GM19193 (cell line): ENCODE results near the gene PI4KB.

ENCODE experiments used
- POLR2A ChIP-seq: IDR thresholded peaks from 4 replicates; pipeline ENCODE4 v1.6.1; 2011; ENCODE audit not compliant: insufficient read depth, insufficient read length; ENCODE audit errors: extremely low read depth

Gene PI4KB

DNA sequence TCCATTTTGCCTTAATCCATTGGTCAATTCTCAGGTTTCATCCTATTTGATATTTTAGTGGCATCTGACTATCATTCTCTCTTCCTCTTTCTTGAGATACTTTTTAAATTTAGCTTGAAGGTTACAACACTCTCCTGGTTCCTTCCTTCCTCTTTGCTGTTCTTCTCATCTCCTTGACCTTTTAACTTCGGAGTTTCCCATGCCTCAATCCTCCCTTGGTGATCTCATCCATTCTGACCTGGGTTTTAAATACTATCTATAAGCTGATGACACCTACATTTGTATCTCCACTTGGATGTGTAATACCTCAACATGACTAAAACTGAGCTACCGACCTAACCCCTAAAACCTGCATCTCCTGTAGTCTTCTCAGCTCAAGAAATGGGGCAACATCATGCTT, 50.0 kb downstream of the PI4KB start:
- no peak for TF ChIP-seq POLR2A

DNA sequence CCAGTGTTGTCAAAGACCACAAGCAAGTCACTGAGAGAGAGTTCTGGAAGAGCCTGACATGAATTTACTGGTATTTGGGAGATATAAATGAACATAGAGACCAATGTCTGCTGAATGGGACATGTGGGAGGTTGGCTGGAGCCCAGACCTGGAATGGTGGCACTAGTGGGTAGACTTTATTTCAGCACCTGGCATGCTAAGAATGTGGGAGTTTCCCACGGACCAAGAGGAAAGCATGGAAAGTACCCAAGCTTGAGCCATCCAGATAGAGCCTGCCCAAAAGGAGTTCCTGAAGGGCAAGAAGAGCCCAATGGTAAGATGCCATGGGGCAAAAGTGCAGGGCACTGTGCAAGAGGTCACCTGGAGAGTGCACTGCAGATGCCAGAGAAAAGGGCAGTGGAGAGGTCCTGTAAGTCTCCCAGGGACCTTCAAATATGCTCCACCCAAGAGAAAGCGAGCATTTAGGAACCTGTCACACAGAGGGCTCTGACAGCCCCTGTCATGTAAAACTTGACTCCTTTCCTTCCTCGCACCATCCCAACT, 53.2 kb downstream of the PI4KB start:
- no peak for TF ChIP-seq POLR2A

DNA sequence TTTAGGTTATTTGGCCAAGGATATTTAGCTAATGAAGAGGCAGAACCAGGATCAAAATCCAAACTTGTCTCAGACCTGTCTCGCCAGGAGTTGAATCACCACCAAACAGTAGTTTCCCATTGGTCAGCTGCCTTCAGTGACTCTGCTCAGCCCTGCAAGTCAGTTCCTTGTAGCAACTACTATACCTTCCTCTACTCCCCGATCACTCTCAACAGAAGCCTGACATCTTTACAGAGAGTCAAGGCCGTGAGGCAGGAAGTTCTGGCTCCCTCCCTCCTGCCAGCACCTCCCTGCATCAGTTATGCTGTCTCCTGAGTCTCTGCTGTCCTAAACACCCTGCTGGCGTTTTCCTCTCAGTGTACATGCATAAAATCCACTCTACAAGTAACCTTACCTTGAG, 59.5 kb downstream of the PI4KB start:
- no peak for TF ChIP-seq POLR2A

DNA sequence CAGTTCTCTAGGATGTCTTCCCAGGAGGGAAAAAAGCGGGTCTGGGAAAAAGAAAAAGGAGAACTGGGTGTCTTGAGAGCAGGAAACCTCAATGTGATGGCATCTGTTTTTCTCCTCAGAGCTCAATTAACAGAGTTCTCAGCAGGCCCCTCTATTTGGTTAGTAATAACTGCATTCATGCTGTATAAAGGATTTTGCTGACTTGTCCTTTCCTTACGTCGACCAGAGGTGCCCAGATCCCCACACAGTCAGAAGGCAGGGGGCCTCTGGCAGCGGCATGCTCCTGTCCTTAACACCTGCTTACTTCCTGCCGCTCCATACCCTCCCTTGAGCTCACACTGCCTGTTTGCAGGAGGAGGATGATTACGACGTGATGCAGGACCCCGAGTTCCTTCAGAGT, 60.4 kb downstream of the PI4KB start:
- TF ChIP-seq POLR2A: no peak

DNA sequence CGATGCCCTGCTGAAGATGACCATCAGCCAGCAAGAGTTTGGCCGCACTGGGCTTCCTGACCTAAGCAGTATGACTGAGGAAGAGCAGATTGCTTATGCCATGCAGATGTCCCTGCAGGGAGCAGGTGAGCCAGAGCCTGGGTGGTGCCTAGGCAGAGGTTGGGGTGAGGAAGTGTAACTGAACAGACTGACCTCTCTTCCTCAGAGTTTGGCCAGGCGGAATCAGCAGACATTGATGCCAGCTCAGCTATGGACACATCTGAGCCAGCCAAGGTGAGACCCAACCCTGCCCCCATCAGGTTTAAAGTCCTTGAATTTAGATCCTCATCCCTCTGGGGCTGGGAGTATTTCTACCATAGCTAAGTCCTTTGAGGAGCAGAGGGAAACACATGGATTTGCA, 60.9 kb downstream of the PI4KB start:
- no peak for TF ChIP-seq POLR2A

DNA sequence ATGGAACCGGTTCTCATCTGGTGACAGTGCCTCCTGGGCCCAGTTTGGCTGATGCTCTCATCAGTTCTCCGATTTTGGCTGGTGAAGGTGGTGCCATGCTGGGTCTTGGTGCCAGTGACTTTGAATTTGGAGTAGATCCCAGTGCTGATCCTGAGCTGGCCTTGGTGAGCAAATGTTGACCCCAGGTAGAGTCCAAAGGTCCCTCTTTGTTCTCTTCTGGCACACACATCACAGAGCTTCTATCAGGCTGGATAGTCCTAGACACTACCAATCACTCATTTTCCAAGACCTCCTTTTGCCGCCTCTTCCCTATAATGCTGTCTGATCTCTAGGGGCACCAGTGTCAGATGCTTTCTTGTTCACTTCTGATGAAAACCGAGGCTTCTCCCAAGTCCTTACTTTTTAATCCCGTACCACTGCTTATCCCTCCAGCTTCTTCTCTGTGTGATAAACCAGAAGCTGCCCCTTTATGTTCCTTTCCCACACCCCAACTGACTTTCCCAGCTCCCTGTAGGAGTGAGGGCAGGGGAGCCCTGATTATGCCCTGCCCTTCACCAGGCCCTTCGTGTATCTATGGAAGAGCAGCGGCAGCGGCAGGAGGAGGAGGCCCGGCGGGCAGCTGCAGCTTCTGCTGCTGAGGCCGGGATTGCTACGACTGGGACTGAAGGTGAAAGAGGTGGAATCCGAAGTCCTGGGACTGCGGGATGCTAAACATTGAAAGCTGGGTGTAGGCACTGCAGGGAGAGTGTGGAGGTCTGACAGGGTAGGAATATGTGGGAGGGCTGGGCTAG, 61.6 kb downstream of the PI4KB start:
- TF ChIP-seq POLR2A: no peak

DNA sequence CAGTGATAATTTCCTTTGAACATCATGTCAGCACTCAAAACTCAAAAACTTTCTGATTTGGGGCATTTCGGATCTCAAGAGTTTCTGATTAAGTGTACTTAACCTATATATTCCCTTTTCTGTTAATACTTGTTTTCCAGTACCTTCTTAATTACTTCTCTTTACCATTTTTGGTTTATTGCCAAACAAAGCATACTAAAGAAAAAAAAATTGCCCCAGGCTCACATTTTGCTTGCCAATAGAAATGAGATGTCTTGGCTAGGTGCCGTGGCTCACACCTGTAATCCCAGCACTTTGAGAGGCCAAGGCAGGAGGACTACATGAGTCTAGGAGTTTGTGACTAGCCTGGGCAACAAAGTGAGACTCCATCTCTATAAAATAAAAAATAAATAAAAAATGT, 67.9 kb downstream of the PI4KB start:
- TF ChIP-seq POLR2A: no peak

DNA sequence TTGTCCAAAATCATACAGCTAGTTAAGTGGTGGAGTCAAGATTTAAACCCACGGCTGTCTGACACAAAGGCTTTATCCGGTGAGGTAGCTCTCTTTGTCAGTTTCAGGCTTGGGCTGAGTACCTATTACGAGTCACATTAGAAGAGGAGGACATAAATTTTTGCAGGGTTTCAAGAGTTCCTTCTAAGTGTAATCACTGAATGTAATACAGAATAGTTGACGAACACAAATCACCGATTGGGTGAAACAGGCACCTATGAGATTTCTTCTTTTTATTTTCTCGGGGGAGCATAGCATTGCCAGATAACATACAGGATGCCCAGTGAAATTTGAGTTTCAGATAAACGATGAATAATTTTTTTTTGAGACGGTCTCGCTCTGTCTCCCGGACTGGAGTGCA, 71.8 kb downstream of the PI4KB start:
- TF ChIP-seq POLR2A: no peak

DNA sequence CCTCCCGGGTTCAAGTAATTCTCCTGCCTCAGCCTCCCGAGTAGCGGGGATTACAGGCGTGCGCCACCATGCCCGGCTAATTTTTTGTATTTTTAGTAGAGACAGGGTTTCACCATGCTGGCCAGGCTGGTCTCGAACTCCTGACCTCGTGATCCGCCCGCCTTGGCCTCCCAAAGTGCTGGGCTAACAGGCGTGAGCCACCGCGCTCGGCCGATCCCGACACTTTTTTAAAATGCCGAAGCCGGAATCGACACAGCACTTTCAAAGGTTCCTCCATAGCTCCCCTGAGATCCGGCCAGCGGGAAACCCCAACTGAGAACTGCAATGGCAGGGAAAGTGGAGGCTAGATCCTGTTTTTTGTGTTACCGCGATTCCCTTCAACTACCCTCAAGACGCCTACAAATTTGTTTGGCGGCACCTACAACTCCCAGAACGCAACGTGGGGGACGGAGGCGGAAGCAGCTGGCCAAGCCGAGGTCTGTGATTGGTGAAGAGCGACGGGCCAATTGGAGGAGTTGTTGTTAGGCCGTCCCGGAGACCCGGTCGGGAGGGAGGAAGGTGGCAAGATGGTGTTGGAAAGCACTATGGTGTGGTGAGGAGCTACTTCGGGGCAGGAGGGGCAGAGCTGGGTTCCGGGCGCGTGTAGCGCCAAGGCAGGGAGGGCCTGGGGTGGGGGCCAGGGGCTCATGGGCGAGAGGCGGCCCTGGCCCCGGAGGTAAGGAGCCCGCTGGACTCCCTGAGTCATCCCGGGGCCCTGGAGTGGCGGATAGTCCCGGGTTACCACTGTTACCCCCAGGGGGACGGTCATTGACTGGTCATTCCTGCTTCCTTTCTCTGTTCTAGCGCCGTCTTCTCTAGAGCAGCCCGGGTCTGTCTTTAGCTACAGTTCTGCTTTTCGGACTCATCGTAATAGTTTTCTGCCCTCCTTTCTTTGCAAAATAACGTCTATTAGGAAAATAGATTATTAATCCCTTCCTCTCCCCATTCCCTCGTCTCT, 72.7 kb downstream of the PI4KB start, which contains the start of gene PSMD4:
PSMD4 (plus strand) TSS at position 518 of the 997 bp plus-strand sequence; CDS start at position 567, 49 bp downstream.
- peak; percentile 90 for TF ChIP-seq POLR2A

DNA sequence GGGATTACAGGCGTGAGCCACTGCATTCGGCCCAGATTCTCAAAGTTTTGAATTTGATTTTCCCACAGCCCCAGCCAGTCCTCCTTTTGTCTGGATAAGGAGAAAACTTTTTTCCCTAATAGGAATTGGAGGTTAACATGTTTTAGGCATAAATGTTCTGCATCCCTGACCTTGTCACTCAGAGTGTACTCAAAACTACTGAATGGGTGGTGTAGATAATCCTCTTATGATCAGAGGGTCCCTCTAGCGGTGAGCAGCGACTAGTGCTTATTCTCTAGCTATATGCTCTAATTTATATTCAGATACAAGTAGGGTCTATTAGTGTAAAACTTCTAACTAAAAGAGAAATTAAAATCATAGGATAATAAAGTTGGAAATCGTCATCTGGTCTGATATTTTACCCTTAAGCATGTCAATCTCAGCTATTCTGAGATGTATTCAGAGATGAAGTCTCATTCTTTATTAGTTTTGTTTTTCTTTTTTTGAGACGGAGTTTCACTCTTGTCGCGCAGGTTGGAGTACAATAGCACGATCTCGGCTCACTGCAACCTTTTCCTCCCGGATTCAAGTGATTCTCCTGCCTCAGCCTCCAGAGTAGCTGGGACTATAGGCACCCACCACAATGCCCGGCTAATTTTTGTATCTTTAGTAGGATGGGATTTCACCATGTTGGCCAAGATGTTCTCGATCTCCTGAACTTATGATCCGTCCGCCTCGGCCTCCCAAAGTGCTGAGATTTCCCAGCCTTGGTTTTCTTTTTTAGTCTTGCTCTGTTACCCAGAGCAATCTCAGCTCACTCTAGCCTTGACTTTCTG, 75.4 kb downstream of the PI4KB start:
- TF ChIP-seq POLR2A: no peak

DNA sequence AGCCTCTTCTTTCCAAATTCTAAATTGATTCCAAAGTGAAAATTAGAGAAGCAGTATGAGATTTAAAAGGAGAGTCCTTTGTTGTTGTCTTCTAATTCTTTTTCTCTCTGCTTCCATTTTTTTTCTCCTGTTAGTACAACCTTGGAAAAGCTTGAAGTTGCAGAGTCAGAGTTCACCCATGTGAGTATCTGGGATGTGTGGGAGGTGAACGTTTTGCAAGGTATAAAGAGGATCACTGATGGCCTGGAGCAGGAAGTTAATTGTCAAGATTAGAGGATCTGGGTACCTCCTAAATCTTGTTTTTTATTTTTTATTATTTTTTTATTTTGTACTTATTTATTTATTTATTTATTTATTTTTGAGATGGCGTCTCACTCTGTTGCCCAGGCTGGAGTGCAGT, 80.4 kb downstream of the PI4KB start:
- no peak for TF ChIP-seq POLR2A

DNA sequence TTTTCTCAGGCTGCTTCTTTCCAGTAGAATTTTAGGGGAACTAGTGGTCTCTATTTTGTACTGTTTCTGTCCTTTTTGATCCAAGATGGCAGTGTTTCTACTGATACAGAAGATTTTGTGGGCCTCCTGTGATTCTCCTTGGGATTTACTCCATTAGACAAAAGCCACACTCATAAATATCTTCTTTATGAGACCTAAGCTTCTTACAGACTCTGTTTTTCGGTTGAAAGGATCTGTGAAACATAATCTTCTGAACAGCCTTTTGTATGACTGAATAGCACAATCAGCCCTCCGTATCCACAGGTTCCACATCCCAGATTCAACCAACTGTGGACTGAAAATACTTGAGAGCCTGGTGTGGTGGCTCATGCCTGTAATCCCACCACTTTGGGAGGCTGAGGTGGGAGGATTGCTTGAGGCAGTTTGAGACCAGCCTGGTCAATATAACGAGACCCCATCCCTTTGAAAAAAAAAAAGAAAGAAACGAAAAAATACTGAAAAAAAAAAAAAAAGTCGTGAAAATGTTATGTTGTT, 83.5 kb downstream of the PI4KB start:
- TF ChIP-seq POLR2A: no peak

DNA sequence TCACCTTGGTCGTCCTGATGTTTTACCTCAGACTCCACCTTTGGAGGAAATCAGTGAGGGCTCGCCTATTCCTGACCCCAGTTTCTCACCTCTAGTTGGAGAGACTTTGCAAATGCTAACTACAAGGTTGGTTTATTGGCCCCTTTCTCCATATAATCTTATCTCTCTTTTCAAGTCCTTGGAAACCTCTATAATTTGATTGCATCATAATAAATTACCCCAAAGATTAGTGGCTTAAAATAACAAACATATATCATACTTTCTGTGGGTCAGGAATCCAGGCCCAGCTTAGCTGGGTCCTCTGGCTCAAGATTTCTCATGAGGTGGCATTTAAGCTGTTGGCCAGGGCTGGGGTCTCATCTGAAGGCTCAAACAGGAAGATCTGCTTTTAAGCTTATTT, 84.8 kb downstream of the PI4KB start:
- TF ChIP-seq POLR2A: no peak
